Fibroblast of mammary gland (primary cell): Measurements from ENCODE around the gene HDAC3.

Experiments used
- DNase-seq: peaks from one replicate; pipeline ENCODE4 v3.0.0-alpha.2; 2010; ENCODE audit warnings: low read depth
- H3K4me3 ChIP-seq: 2 replicates; pipeline ENCODE4 v1.5.1; 2011; ENCODE audit warnings: low read depth, mild to moderate bottlenecking, low read length, moderate library complexity; ENCODE audit not compliant: control insufficient read depth
- CTCF ChIP-seq: conservative IDR thresholded peaks from 2 replicates; pipeline ENCODE4 v1.5.1; 2011; ENCODE audit warnings: low read depth, low read length, inconsistent platforms; ENCODE audit not compliant: control insufficient read depth, insufficient read depth

Gene HDAC3

GRCh38 chr5:141597394-141597793, 39.3 kb downstream of the HDAC3 start:
- DNase-seq, result no peak
- TF ChIP-seq CTCF, result no peak
- H3K4me3 ChIP-seq, result no peak overlapping the region

GRCh38 chr5:141596867-141597266, 39.8 kb downstream of the HDAC3 start:
- DNase-seq, result no peak
- H3K4me3 ChIP-seq, result no peak overlapping the region
- no peak for TF ChIP-seq CTCF

- no peak for DNase-seq
- H3K4me3 ChIP-seq, result no peak overlapping the region
- TF ChIP-seq CTCF, result no peak
Measured at GRCh38 chr5:141590127-141590526, 46.5 kb downstream of the HDAC3 start.

- no peak for DNase-seq
- TF ChIP-seq CTCF, result no peak
- H3K4me3 ChIP-seq, result no peak overlapping the region
Measured at GRCh38 chr5:141586246-141586645, 50.4 kb downstream of the HDAC3 start.

- no peak overlapping the region for H3K4me3 ChIP-seq
- no peak for TF ChIP-seq CTCF
- no peak for DNase-seq
Measured at GRCh38 chr5:141585594-141585993, 51.1 kb downstream of the HDAC3 start.

- no peak overlapping the region for H3K4me3 ChIP-seq
- no peak for DNase-seq
- TF ChIP-seq CTCF, result no peak
Measured at GRCh38 chr5:141574122-141574510, 62.5 kb downstream of the HDAC3 start.

GRCh38 chr5:141573489-141574121, 63.0 kb downstream of the HDAC3 start:
- H3K4me3 ChIP-seq, result no peak overlapping the region
- no peak for DNase-seq
- no peak for TF ChIP-seq CTCF
